8988T (cell line): ENCODE measurements around the gene DUSP5.
A peak's percentile ranks its signal among the peaks of the same experiment; 100 is the strongest.
"Not testable (repeated sequence)": the region's sequence is repeated elsewhere in the genome, so short reads cannot be mapped to it uniquely, and the experiment has no call there.

Source experiments
- DNase-seq: peaks from one replicate; pipeline ENCODE4 v3.0.0; 2011

Gene DUSP5

DNA sequence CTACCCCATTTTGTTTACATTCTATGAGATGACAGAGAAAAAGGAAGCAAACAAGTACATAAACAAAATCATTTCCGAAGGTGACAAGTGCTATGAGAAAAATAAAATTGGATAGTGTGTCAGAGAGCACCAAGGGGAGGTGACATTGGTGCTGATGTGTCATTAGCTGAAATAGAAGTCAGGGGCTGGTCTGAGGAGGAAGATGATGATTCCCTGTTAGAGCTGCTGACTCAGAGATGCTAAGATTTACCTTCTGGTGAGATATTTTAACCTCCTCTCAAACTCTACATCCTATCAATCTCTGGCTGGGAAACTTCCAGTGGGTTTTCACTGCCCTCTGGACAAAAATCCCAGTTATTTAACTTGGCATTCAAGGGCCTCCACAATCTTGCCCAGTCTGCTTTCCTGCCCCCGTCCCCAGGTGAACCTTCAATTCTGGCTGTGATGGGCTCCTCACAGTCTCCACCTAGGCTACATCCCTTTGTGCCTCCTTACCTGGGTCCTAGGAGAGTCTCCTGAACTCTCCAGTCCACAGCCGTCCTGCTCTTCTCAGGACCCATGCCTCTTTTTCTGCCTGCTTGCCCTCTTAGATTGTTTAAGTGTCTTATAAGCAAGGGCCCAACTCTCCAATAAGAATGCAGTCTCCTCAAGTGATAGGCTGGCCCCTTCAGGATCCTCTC is 26.6 kb downstream of the DUSP5 start:
- DNase-seq = no peak

DNA sequence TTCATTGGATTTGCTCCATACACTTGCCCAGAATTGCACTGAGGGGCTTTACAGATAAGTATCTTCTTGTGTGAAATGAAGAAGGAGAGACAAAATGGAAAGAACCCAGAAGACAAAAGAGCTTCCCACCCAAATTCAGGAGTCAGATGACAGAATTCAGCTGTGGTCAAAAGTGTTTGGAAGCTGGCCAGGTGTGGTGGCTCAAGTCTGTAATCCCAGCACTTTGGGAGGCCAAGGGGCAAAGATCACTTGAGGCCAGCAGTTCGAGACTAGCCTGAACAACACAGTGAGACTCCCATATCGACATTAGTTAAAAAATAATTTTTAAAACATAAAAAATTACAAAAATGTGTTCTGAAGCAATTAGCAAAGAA is 27.1 kb downstream of the DUSP5 start:
- DNase-seq = no peak

DNA sequence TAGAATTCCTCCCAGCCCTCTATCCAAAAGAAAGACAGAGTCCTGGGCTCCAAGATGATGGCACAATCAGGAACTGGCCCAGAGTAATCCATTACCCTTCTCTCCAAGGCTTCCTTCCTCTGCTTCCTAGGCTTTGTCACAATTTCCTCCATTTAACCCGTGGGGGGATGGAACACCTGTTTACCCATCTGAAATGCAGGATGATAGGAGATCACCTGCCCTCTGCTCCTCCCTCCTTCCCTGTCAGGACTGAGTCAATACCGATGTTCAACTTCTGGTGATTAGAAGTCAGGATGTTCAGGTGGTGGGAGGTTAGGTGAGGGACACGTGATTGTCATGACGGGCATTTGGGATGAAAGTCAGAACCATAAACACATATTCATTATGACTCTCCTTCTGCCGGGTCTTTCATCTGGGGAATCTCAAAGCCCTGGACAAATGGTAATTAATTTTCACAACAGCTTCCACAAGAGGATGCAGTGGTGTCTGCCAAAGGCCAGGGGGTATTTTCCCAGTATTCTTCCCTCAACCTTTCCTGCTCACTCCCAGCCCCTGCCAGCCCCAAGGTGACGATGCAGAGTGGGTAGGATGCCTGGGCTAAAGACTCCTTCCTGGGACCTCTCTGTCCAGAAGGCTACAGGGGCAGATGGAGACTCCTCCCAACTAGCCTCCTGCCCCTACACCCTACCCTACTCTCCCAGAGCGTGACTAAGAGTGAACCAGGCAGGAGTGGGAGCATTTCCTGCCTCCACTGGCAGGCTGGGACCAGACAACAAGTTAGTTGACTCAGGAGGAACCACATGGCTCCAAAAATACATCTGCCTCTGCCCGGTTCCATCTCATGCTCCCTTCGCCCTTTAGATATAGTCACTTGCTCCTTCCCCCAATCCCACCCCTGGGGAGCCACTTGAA is 27.9 kb downstream of the DUSP5 start:
- no peak for DNase-seq

DNA sequence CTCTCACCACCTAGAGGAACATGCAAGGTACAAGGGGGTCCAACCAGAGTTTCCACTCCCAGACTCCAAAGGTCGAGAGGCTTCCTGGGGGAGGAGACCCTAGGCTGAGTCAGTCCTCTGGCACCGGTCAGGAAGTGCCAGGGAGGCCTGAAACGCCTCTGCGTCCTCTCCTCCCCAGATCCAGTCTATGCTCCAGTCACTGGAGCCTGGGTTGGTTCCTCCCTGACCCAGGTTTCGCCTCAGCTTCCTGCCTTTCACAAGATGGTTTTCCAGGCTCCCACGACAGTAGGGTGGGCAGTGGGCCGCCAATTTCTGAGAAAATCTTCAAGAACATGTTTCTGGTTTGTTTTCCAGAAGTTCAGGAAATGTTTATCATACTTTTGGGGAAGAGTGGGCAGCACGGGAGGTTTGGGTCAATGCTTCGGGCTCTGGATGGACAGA is 30.0 kb downstream of the DUSP5 start:
- no peak for DNase-seq

DNA sequence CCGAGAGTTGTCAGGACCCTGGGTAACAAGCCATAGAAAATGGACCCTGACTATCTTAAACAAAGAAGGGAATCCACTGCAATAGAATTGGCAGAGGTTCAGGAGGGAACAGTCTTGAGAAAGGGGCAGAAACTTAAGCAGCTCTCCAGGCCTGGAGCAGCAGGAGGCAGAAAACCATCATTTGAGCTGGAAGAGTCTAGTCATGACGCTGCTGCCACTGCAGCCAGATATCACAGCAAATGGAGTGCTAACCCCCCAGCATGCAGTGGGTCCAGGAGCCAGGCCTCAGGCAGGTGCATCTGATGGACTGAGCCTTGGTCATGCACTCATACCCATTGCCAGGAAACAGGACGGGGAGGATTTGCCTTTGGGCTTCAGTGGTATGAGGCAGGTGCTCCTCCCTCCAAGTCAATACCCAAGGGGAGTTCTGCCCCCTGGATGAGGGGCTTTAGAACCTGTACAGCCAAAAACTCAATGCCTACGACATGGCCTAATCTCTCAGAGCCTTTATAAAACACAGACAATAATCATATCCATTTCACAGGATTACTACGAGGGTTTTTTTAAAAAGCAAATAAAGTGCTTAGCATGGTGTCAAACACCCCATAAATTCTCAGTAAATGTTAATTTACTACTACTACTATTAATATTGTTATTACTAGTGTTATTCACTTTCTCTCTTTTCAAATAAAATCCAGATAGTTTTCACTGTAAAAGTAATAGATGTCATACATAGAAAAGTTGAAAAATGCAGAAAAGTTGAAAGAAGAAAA is 30.7 kb downstream of the DUSP5 start:
- DNase-seq = no peak

DNA sequence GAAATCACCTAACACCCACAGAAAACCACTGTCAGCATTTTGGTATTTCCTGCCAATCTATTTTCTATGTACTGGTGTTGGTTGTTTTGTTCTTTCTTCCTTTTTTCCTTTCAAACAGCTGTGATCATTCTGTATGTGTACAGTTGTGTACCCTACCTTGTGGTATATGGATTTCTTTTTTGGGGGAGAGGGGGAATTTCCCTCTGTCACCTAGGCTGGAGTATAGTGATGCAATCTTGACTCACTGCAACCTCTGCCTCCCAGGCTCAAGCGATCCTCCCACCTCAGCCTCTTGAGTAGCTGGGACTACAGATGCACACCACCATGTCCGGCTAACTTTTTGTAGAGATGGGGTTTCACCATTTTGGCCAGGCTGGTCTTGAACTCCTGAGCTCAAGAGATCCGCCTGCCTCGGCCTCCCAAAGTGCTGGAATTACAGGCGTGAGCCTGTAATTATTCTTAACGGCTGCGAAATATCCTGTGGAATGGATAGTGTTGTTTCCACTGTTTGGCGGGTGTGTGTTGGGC is 31.4 kb downstream of the DUSP5 start:
- not testable (repeated sequence) for DNase-seq

DNA sequence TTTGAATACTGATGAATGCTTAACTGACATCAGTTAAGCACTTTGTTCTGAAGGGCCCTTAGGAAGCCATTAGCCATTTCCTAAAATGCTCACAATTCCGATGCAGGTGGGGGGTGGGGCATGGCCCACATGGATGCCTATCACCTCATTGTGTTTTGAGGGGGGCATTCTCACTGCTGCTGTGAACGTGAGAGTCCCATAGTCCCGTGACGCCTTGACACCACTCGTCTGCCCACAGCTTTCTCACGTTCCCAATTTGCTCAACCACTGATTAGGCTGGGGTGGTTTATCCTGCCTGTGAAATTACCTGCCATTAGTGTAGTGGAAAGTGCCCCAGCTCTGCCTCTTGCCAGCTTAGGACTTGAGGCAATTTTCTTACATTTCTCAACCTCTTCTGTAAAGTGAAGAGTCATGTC is 31.9 kb downstream of the DUSP5 start:
- DNase-seq = no peak

DNA sequence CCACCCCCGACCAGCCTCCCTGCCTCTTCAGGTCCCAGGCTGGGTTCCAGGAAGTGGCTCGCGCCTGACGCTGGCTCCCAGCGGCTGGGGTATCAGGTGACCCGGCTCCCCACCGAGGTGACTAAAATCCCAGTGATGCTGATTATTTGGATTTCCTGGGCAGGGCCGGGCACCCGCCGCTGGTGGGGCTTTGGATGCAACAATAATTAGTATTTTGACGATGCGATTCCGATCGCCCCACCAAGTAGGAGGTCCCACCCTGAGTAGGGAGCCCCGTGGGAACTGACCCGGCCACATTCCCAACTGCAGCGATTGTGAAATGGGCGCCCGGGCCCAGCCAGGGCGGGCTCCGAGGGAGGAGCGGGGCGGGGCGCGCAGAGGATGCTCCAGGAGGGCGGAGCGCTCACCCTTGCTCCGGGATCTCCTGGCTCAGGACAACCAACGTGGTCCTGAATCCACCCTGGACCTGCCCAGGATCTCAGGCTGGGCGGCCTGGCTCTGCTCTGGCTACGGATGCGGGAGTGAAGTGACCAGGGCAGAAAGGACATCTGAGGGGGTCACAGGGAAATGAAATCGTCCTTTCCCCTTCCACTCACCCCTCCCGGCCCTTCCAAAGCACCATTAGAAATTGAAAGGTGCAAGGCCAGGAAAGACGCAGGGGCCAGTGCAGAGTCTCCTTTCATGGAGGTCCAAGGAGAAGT is 32.6 kb downstream of the DUSP5 start:
- DNase-seq = peak; percentile 49

DNA sequence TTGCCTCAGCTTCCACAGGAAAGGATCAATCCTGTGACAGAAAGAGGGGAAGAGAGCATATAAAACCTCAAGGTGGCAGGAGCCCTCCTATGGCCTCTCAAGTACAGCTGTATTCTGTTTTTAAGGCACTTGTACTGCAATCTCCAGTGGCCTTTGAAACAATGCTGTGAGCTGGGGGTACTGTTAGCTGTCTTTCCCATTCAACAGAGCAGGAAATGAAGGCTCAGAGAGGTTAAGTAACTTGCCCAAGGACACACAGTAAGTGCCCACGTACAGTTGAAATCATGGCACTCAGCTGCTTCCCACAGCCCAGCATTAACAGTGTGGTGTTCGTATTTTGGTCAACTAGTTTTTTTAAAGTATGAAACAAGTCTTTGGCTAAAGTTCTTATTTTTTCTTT is 34.0 kb downstream of the DUSP5 start:
- DNase-seq = no peak

DNA sequence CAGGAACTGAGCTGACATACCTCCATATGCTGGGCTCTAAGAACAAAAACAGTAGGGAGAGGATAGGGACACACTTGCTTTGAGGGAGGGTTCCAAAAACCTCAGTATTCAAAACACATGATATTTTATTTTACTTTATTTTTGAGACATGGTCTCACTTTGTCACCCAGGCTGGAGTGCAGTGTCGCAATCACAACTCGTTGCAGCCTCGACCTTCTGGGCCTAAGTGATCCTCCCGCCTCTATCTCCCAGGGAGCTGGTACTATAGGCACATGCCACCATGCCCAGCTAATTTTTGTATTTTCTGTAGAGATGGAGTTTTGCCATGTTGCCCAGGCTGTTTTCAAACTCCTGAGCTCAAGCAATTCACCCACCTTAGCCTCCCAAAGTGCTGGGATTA is 34.9 kb downstream of the DUSP5 start:
- not testable (repeated sequence) for DNase-seq

DNA sequence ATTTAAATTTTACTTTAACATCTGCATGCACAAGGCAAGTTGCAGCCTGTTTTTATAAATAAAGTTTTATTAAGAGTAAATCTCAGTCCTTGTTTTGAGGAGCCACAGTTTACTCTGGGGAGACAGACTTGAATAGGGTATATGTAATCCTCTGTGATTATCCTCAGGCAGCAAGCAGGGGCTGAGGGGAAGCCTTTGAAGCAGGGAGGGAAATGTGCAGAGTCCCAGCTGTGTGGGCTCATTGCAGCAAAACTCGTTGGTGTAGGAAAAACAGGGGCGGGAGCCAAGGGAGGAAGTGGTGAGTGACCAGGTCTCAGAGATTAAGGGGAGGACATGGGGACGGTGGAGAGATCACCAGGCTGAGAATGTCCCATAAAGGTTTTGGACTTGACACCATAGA is 35.4 kb downstream of the DUSP5 start:
- no peak for DNase-seq

DNA sequence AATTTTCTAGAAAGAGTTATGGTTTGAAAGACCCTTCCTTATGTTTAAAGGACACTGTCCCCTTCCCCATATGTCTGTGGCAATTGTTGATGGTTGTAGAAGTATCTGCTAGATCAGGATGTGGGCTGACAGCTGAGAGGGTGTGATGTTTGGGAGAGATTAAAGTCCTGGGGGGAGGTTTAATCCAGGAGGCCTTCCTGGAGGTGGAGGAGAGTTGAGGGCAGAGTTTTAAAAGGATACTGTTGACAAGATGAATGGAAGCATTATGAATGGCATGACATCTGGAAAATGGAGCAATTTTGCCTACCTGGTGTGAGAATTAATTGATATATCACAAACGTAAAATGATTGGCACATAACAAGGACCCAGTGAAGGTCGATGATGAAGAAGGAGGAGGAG is 36.9 kb downstream of the DUSP5 start:
- no peak for DNase-seq

DNA sequence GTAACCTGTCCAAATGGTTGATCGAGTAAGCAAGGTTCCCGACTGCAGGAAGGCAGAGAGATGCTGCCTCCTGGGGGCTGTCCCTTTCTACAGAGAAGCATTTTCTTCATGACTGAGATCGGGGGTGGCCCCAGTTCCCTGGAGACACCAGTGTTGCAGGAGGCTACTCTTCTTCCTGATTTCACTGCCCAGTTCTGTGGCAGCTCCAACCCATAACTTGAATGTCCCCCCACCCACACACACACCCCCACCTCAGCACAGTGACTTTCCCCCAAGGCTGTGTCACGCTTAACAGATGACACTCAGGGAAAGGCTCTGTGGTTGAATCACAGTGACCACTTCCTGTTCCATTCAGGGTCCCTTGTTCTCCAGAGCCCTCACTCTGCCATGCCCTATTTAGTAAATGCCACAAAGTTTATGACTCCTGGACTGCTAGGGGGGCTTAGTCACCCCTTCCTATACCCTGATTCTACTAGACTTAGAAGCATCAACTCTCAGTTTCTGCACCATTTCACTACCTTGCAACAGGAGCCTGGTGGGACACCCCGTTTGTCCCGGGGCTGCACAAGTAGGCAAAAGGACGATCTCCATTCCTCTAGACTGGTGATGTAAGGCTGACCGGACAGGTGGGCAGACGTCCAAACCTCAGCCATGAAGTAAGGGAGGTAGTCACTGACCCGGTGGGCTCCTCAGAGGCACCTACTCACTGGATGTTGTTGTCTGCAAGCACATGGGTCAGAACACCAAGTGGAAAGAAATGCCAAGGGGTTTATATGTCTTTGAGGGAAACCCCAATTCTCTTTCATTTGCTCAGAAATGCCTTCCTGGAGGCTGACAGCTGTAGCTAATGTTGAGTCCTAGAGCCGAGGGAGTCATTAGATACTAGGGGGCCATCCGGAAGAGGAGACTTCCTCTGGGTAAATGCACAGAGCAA is 38.5 kb downstream of the DUSP5 start:
- DNase-seq = no peak

DNA sequence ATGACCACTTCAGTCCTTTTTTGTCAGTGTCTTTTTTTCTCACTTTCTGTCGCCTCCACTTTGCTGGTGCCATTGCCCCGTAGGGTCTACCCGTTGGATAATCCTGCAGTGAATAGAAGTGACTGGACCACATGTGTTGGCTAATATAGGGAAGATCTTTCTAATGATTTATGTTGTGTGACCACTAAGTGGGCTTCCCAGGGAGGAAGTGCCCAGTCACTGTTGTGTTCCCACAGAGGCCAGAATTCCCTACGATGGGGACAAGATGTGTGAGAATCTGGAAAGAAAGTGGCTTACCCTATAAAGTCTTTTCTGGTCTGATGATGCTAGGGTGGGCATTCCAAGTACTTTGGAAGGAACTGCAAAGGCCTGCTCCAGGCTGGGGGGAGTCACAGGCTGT is 41.4 kb downstream of the DUSP5 start:
- DNase-seq = no peak

DNA sequence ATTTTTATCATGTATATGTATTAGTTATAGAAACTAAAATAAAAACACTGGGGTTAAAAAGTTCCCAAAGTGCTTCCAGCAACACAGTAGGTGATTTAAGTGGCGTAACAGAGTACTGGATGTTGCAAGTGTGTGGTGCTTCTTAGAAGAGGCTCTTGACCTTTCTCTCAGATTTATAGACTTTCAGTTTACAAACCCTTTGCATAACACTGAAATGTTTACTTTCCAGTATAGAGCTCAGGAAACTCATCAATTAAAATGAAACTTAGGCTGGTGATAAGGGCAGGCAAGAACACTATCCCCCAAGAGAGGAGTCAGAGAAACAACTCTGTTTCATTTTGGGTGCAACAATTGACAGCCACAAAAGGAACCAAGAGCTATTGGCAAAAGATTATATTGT is 42.3 kb downstream of the DUSP5 start:
- DNase-seq = no peak

DNA sequence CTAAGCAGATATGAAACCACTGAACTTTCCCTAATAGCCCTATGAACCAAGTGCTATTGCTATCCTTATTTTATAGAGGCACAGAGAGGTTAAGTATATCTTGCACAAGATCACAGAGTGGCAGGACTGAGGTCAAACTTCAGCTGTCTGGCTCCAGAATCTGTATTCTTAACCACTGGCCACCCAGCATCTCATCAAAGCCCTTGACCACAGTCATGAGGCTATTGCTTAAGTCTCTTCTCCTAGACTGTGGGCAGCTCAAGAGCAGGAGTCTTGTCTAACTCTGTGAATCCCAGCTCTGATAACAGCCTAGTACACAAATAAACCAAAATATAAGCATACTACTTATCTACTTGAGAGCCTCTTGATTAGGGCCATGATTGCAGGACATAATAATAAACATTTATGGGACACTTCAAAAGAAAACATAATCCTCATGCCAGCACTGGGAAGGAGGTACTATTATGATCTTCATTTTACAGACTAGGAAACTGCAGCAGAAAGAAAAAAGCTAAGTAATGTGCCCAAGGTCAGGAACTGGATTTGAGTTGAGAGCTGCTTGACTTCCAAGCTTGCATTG is 47.3 kb downstream of the DUSP5 start:
- no peak for DNase-seq

DNA sequence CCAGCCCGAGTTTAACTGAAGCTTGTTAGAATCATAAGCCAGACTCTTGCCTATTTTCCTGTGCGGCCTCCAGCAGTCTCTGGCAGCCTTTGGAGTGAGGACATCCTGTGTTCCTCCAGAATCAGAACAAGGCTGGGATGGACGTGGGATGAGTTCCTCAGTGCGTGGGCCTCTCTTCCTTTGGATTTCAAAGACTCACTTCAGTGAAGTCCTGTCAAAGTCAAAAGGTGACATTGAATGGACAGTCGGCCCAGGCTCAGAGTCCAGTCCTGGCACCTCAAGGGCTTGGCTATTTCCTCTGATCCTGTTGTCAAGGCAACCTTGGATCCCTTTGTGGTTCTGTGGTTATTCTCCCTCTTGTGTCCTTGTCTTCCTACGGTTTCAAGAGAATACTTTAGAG is 48.4 kb downstream of the DUSP5 start:
- DNase-seq = no peak

DNA sequence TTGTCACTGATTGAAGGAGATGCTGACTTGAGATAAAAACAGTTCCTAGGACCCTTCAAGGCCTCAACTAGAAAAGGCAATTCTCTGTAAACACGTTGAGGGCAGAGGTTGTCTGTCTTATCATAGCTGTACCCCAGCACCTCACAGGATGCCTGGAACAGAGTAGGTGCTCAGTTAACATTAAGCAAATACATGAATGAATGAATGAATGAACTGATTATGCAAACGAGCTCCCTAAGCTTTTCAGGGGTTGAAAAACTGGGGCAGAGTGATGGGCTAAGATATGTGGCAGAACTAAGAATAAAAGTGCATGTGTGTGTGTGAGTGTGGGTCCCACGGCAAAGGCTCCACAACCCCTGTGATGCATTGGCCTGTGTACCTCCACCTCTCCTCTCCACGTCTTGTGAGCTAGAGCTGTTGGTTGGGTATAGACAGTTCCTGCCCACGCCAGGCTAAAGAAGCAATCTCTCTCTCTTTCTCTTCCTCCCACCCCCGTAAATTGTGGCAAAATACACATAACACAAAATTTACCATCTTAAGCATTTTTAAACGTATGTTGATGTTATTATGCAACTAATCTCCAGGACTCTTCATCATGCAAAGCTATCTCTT is 48.9 kb downstream of the DUSP5 start:
- no peak for DNase-seq

DNA sequence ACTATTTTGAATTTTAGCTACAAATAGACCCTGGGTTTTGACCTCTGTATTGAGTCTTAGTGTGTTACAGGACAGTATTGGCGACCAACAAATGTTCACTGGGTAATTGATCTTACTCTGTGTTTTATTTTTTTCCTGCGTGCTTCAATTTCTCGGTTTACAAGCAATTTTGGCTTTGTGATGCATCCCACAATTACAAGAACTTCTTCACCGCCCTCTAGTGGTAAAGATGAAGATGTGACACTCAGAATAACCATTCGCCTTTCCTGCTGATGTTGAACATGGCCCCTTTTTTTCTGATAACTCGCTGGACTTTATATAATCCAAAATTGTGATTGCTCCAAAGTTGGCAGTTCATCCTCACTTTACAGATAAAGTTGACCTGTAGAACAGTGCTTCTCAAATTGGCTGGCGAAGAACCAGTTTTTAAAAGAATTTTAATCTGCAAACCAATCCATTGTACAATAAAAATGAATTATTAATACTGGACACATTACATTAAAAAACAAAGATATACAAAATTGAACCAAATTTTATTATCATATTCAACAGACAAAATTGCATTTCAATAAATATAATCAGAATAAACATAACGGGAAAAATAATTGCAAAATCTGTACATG is 49.5 kb downstream of the DUSP5 start:
- DNase-seq = no peak

DNA sequence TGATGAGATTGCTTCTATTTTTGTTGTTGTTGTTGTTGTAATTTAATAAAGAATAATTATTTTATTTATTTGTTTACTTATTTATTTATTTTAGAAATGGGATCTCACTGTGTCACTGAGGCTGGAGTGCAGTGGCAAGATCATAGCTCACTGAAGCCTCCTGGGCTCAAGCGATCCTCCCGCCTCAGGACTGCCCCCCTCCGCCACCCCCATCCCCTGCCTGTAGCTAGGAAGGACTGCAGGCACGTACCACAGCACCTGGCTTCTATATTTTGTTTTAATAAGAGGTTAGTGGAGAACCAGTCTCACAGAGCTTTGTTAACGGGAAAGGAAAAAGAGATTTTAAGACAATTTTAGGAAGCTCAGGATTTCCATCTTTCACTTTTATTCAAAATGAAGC is 50.3 kb downstream of the DUSP5 start:
- no peak for DNase-seq
